ENCODE results near the gene SLC43A3. TPM values are rescaled to one million over a fixed set of nuclear protein-coding genes. Genes with fewer than 3 reads are reported as not detected.

SLC43A3 gene
- total RNA-seq, 1 experiment from 2014 or later: 21.4 TPM

- Histone ChIP-seq H3K79me1 (ENCODE audit: insufficient read depth, low read depth, low read length, poor library complexity, severe bottlenecking) (no peaks in the 10 kb centered on the region), H4K8ac (replicated peaks; ENCODE audit: insufficient read length, low read depth, low read length) (no peak overlapping the region), H4K91ac (ENCODE audit: insufficient read length, low read depth, low read length) (no peak overlapping the region), H3K14ac (ENCODE audit: insufficient read depth, low read length) (no peak overlapping the region), H2AK5ac (ENCODE audit: insufficient read length, low read length) (no peak overlapping the region), H2BK12ac (ENCODE audit: insufficient read length, low read depth, low read length) (no peak overlapping the region), H2BK5ac (ENCODE audit: insufficient read length, low read length) (no peak overlapping the region), H3K27ac (ENCODE audit: insufficient read length, low read depth, low read length) (no peak overlapping the region), H3K23ac (ENCODE audit: insufficient read length, low read depth, low read length) (no peak overlapping the region), H3K9me3 (ENCODE audit: control insufficient read depth, low read depth, low read length) (no peaks in the 10 kb centered on the region), H3K4ac (ENCODE audit: low read depth, low read length) (no peak overlapping the region), H4K5ac (ENCODE audit: insufficient read length, low read depth, low read length) (no peak overlapping the region), H3K18ac (ENCODE audit: insufficient read length, low read depth, low read length) (no peak overlapping the region), H3K23me2 (ENCODE audit: insufficient read length, low read depth, low read length, poor library complexity, severe bottlenecking) (no peaks in the 10 kb centered on the region), H3T11ph (ENCODE audit: low read length) (no peak overlapping the region), H3K9ac (ENCODE audit: extremely low read depth, insufficient read length, low read length) (no peak overlapping the region), H3K4me2 (ENCODE audit: insufficient read depth, insufficient read length, low read length) (no peak overlapping the region), H3K56ac (ENCODE audit: insufficient read length, low read depth, low read length) (no peak overlapping the region), H3K27me3 (ENCODE audit: insufficient read depth, low read length) (no peaks in the 10 kb centered on the region), H2BK120ac (ENCODE audit: low read depth, low read length, poor library complexity, severe bottlenecking) (no peak overlapping the region), H2BK15ac (ENCODE audit: low read depth, low read length) (no peak overlapping the region), H3K79me2 (ENCODE audit: insufficient read depth, low read length) (no peaks in the 10 kb centered on the region), H4K20me1 (ENCODE audit: control insufficient read depth, insufficient read depth, insufficient read length) (no peaks in the 10 kb centered on the region), H3K4me1 (ENCODE audit: insufficient read depth, low read length) (no peaks in the 10 kb centered on the region), H2BK20ac (ENCODE audit: low read depth, low read length, poor library complexity, severe bottlenecking) (no peak overlapping the region), H2AFZ (ENCODE audit: low read length) (no peak overlapping the region)
- WGBS (ENCODE audit: extremely low coverage, insufficient read length, low lambda C conversion rate): no CpG with 5 or more reads among the region's 6 CpGs
- DNase-seq: no peak
- no peak overlapping the region for H3K27ac Mint-ChIP-seq
- no peak for TF ChIP-seq CTCF (conservative IDR thresholded peaks at IDR 0.05)
- no peaks in the 10 kb centered on the region for H3K36me3 Mint-ChIP-seq (ENCODE audit: insufficient read depth in 1 of 3, low read depth in 3 of 3)
- H3K9me3 Mint-ChIP-seq: no peaks in the 10 kb centered on the region
- H3K27me3 Mint-ChIP-seq (ENCODE audit: low read depth): peaks cover 19% of the 10 kb centered on the region
- H3K4me3 Mint-ChIP-seq: no peak overlapping the region
- peaks cover 28 to 31% of the 10 kb centered on the region in 2 experiments for H3K4me1 Mint-ChIP-seq
Measured at GRCh38 chr11:57357856-57358255, 69.1 kb downstream of the SLC43A3 start.

Data from H9 (cell line).